Measurements from ENCODE around the gene TMEM145. TPM values are rescaled to one million over a fixed set of nuclear protein-coding genes. Genes with fewer than 3 reads are reported as not detected.

TMEM145 gene
- total RNA-seq, 1 experiment from 2014 or later, result 4.9 TPM

GRCh38 chr19:42306646-42307045, 6.5 kb upstream of the TMEM145 start:
- no TSS peak for BruUV-seq (replicated peaks)
- POLR2A ChIA-PET (ENCODE audit: low non-redundant PET), result no interaction called here
- CTCF ChIA-PET, result no interaction called here
- no peaks in the 10 kb centered on the region for H3K27me3 ChIP-seq (replicated peaks; ENCODE audit: insufficient read depth, low read depth, low read length, poor library complexity)
- intact Hi-C loops (cut with micrococcal nuclease; ENCODE audit: unreplicated experiment), result no loop called here
- no peak overlapping the region for H3K27ac ChIP-seq (ENCODE audit: low read depth, low read length, poor library complexity, severe bottlenecking)
- H3K4me1 ChIP-seq (ENCODE audit: insufficient read depth, low read length, poor library complexity, severe bottlenecking), result peaks cover 9% of the 10 kb centered on the region
- no peaks in the 10 kb centered on the region for H3K36me3 ChIP-seq (ENCODE audit: insufficient read depth, low read length, poor library complexity, severe bottlenecking)
- DNase-seq (ENCODE audit: low spot score), result no peak
- no peak overlapping the region for H3K4me3 ChIP-seq (ENCODE audit: low read depth, low read length, poor library complexity, severe bottlenecking)
- TF ChIP-seq EZH2 (IDR thresholded peaks at IDR 0.05; ENCODE audit: borderline replicate concordance, low read depth, low read length, poor library complexity, severe bottlenecking) (no peak), CTCF (conservative IDR thresholded peaks at IDR 0.05; ENCODE audit: low read depth, low read length) (no peak)
- no peaks in the 10 kb centered on the region for H3K9me3 ChIP-seq (ENCODE audit: low read depth, low read length, poor library complexity, severe bottlenecking)

GRCh38 chr19:42309686-42310085, 3.4 kb upstream of the TMEM145 start:
- TF ChIP-seq EZH2 (IDR thresholded peaks at IDR 0.05; ENCODE audit: borderline replicate concordance, low read depth, low read length, poor library complexity, severe bottlenecking) (no peak), CTCF (conservative IDR thresholded peaks at IDR 0.05; ENCODE audit: low read depth, low read length) (no peak)
- no peak for DNase-seq (ENCODE audit: low spot score)
- H3K4me1 ChIP-seq (ENCODE audit: insufficient read depth, low read length, poor library complexity, severe bottlenecking), result no peaks in the 10 kb centered on the region
- H3K36me3 ChIP-seq (ENCODE audit: insufficient read depth, low read length, poor library complexity, severe bottlenecking), result no peaks in the 10 kb centered on the region
- intact Hi-C loops (cut with micrococcal nuclease; ENCODE audit: unreplicated experiment), result no loop called here
- H3K4me3 ChIP-seq (ENCODE audit: low read depth, low read length, poor library complexity, severe bottlenecking), result no peak overlapping the region
- no peak overlapping the region for H3K27ac ChIP-seq (ENCODE audit: low read depth, low read length, poor library complexity, severe bottlenecking)
- no peaks in the 10 kb centered on the region for H3K27me3 ChIP-seq (replicated peaks; ENCODE audit: insufficient read depth, low read depth, low read length, poor library complexity)
- ChIA-PET POLR2A (ENCODE audit: low non-redundant PET) (no interaction called here), CTCF (interaction anchor here (0.6 kb wide), 1 partner anchor 59 kb away, joined by 3 read pairs; no protein-coding TSS in a partner anchor)
- no peaks in the 10 kb centered on the region for H3K9me3 ChIP-seq (ENCODE audit: low read depth, low read length, poor library complexity, severe bottlenecking)
- no TSS peak for BruUV-seq (replicated peaks)

GRCh38 chr19:42311657-42312056, 1.5 kb upstream of the TMEM145 start:
- POLR2A ChIA-PET (ENCODE audit: low non-redundant PET), result interaction anchor here (0.9 kb wide), 1 partner anchor 69 kb away, joined by 3 read pairs; the partner anchor contains the start of gene GSK3A

More at GRCh38 chr19:42311657-42312056, 1.5 kb upstream of the TMEM145 start:
- H3K9me3 ChIP-seq (ENCODE audit: low read depth, low read length, poor library complexity, severe bottlenecking), result no peaks in the 10 kb centered on the region
- no peak overlapping the region for H3K4me3 ChIP-seq (ENCODE audit: low read depth, low read length, poor library complexity, severe bottlenecking)
- TF ChIP-seq EZH2 (IDR thresholded peaks at IDR 0.05; ENCODE audit: borderline replicate concordance, low read depth, low read length, poor library complexity, severe bottlenecking) (no peak), CTCF (conservative IDR thresholded peaks at IDR 0.05; ENCODE audit: low read depth, low read length) (0 out of 2 replicates have a peak, but pooled peaks have one; percentile 21)
- H3K27ac ChIP-seq (ENCODE audit: low read depth, low read length, poor library complexity, severe bottlenecking), result no peak overlapping the region
- H3K27me3 ChIP-seq (replicated peaks; ENCODE audit: insufficient read depth, low read depth, low read length, poor library complexity), result no peaks in the 10 kb centered on the region
- intact Hi-C loops (cut with micrococcal nuclease; ENCODE audit: unreplicated experiment), result no loop called here
- H3K36me3 ChIP-seq (ENCODE audit: insufficient read depth, low read length, poor library complexity, severe bottlenecking), result no peaks in the 10 kb centered on the region
- no peak for DNase-seq (ENCODE audit: low spot score)
- no TSS peak for BruUV-seq (replicated peaks)
- H3K4me1 ChIP-seq (ENCODE audit: insufficient read depth, low read length, poor library complexity, severe bottlenecking), result no peaks in the 10 kb centered on the region
- CTCF ChIA-PET, result no interaction called here

All from A673 (cell line).